Right lobe of liver (tissue), 6 donors: ENCODE results near the gene ADAT1. TPM values are rescaled to one million over a fixed set of nuclear protein-coding genes. Genes with fewer than 3 reads are reported as not detected.

Experiments used
- ATAC-seq, 4 donors: fragments of 200-7000 bp; cut with Tn5 transposase; one replicate each; pipeline ENCODE4 v1.9.1; 2020; ENCODE audit warnings: mild to moderate bottlenecking in 4 of 4, moderate library complexity in 4 of 4
- DNase-seq, 3 donors: peaks; one replicate each; pipeline ENCODE4 v3.0.0-alpha.2; 2020
- H3K27ac ChIP-seq, 3 donors: fragments of 200-600 bp; one replicate each; pipeline ENCODE4 v1.8.0; 2022
- H3K27me3 ChIP-seq, 2 donors: fragments of 200-600 bp; one replicate each; pipeline ENCODE4 v1.8.0; 2022
- H3K36me3 ChIP-seq, 4 donors: fragments of 200-600 bp; sonication (generic) in 1 of 4; one replicate each; pipeline versions ENCODE4 v1.5.1 to v1.8.0; 2017 to 2022; ENCODE audit warnings: control low read depth in 1 of 4
- H3K4me1 ChIP-seq, 4 donors: fragments of 200-600 bp; sonication (generic) in 1 of 4; one replicate each; pipeline versions ENCODE4 v1.5.1 to v1.8.0; 2017 to 2022; ENCODE audit warnings: control low read depth in 1 of 4
- H3K4me3 ChIP-seq, 3 donors: fragments of 200-600 bp; one replicate each; pipeline ENCODE4 v1.8.0; 2022
- H3K9me3 ChIP-seq, 4 donors: fragments of 200-600 bp; sonication (generic) in 1 of 4; one replicate each; pipeline versions ENCODE4 v1.5.1 to v1.8.0; 2017 to 2022; ENCODE audit warnings: control low read depth in 1 of 4
- CTCF ChIP-seq, 4 donors: fragments of 200-600 bp in 3 of 4; fragments of 450-650 bp in 1 of 4; IDR thresholded peaks; one replicate each; pipeline versions ENCODE4 v1.5.1 to v1.8.0; 2016 to 2022; ENCODE audit warnings: antibody characterized with exemption in 4 of 4, mild to moderate bottlenecking in 2 of 4
- POLR2A ChIP-seq: fragments of 450-650 bp; IDR thresholded peaks from one replicate; pipeline ENCODE4 v1.6.1; 2017; ENCODE audit warnings: antibody characterized with exemption, mild to moderate bottlenecking
- WGBS: methylation state at CpG from one replicate; pipeline ENCODE4 v1.1.6; 2018; ENCODE audit warnings: low coverage, low lambda C conversion rate; ENCODE audit not compliant: insufficient coverage; ENCODE audit errors: missing lambda C conversion rate; 5-methylcytosine and 5-hydroxymethylcytosine counted together
- intact Hi-C, 2 donors: fragments of 100-400 bp; cut with DNase I; formaldehyde crosslinking; loops; one replicate each; pipeline versions ENCODE4 v1.11.2 to v1.14.1; 2022
- total RNA-seq, 6 experiments: library from RNA; depleted of rRNA in 2 of 6; stranded (reverse); fragments of >200 nt in 2 of 6; fragmentation: NEBNext Ultra II Directional in 3 of 6; extraction: Animal tissue kit (Norgen Biotek cat#: 25700) in 3 of 6; gene quantifications; one replicate each; pipeline versions ENCODE4 v1.1.0 to v1.2.4, GENCODE V29; 2016 to 2023
- donor health status: DM: no; HTN: yes; CAD: no.
- donor health status: DM: no; HTN: no; CAD: no.
- donor health status: DM: no; HTN: no; CAD: no.
- donor health status: DM: no; HTN: yes; CAD: no.
- donor health status: DM: no; HTN: yes; CAD: no.

ADAT1 gene
- total RNA-seq, 6 experiments from 2014 or later = 17.7 to 29.7 (median 20.7) TPM

- no peaks in the 10 kb centered on the region for H3K4me1 ChIP-seq
- 92% methylated on average over 3 of the region's 3 CpGs for WGBS
- no peak overlapping the region for H3K4me3 ChIP-seq
- DNase-seq (no peak), ATAC-seq (no peak)
- intact Hi-C loops = no loop called here
- peaks cover 0 to 10% (median 2%) of the 10 kb centered on the region in 4 donors for H3K36me3 ChIP-seq
- H3K27ac ChIP-seq = no peak overlapping the region
- no peak for TF ChIP-seq POLR2A
- no peak for TF ChIP-seq CTCF (IDR thresholded peaks at IDR 0.05)
- H3K9me3 ChIP-seq = no peaks in the 10 kb centered on the region
- no peaks in the 10 kb centered on the region for H3K27me3 ChIP-seq
Measured at GRCh38 chr16:75584108-75584507, 39.0 kb downstream of the ADAT1 start.

- peaks cover 0 to 54% (median 19%) of the 10 kb centered on the region in 4 donors for H3K36me3 ChIP-seq
- H3K27me3 ChIP-seq = no peaks in the 10 kb centered on the region
- H3K4me1 ChIP-seq = no peaks in the 10 kb centered on the region
- ATAC-seq = no peak
- DNase-seq = no peak
- H3K4me3 ChIP-seq = no peak overlapping the region
- intact Hi-C loops = no loop called here
- H3K9me3 ChIP-seq = no peaks in the 10 kb centered on the region
- WGBS = 77% methylated on average over 7 of the region's 7 CpGs
- no peak overlapping the region for H3K27ac ChIP-seq
- TF ChIP-seq POLR2A = no peak
- no peak for TF ChIP-seq CTCF (IDR thresholded peaks at IDR 0.05)
Measured at GRCh38 chr16:75579281-75579834, 43.7 kb downstream of the ADAT1 start.

GRCh38 chr16:75578725-75579124 lies 44.4 kb downstream of the ADAT1 start:
- Histone ChIP-seq H3K4me1 (no peaks in the 10 kb centered on the region), H3K36me3 (peaks cover 0 to 60% (median 19%) of the 10 kb centered on the region in 4 donors), H3K4me3 (no peak overlapping the region), H3K27me3 (no peaks in the 10 kb centered on the region), H3K9me3 (no peaks in the 10 kb centered on the region), H3K27ac (no peak overlapping the region)
- ATAC-seq (no peak), DNase-seq (no peak)
- WGBS = 82% methylated on average over 2 of the region's 2 CpGs
- intact Hi-C loops = no loop called here
- TF ChIP-seq POLR2A = no peak

- H3K9me3 ChIP-seq = no peaks in the 10 kb centered on the region
- H3K27ac ChIP-seq = no peak overlapping the region
- H3K27me3 ChIP-seq = no peaks in the 10 kb centered on the region
- H3K4me3 ChIP-seq = no peak overlapping the region
- TF ChIP-seq POLR2A (no peak), CTCF (IDR thresholded peaks at IDR 0.05) (no peak)
- peaks cover 0 to 65% (median 19%) of the 10 kb centered on the region in 4 donors for H3K36me3 ChIP-seq
- 93% methylated on average over 4 of the region's 7 CpGs for WGBS
- no peak for ATAC-seq
- intact Hi-C loops = no loop called here
- no peaks in the 10 kb centered on the region for H3K4me1 ChIP-seq
- no peak for DNase-seq
Measured at GRCh38 chr16:75578212-75578611, 44.9 kb downstream of the ADAT1 start.

- H3K27ac ChIP-seq = no peak overlapping the region
- peaks cover 0 to 80% (median 27%) of the 10 kb centered on the region in 4 donors for H3K36me3 ChIP-seq
- DNase-seq (no peak), ATAC-seq (no peak)
- H3K4me1 ChIP-seq = no peaks in the 10 kb centered on the region
- TF ChIP-seq POLR2A (no peak), CTCF (IDR thresholded peaks at IDR 0.05) (no peak)
- WGBS = 80% methylated on average over 3 of the region's 3 CpGs
- H3K4me3 ChIP-seq = no peak overlapping the region
- no peaks in the 10 kb centered on the region for H3K27me3 ChIP-seq
- intact Hi-C loops = no loop called here
- no peaks in the 10 kb centered on the region for H3K9me3 ChIP-seq
Measured at GRCh38 chr16:75576384-75576811, 46.7 kb downstream of the ADAT1 start.
